RCC 7860 (cell line): Measurements from ENCODE around the gene NPSR1.
"Not testable (repeated sequence)": the region's sequence is repeated elsewhere in the genome, so short reads cannot be mapped to it uniquely, and the experiment has no call there.

Source experiments
- DNase-seq: peaks from one replicate; pipeline ENCODE4 v3.0.0-alpha.2; 2015; ENCODE audit warnings: low spot score
- FAIRE-seq: peaks from 2 replicates; lab custom pipeline; 2012; peaks lifted over from hg19 to GRCh38; lab: Jason Lieb, UNC

NPSR1 gene

GRCh38 chr7:34756025-34756437 lies 98.0 kb downstream of the NPSR1 start:
- DNase-seq (no peak), FAIRE-seq (no peak)

GRCh38 chr7:34756691-34757090 lies 98.7 kb downstream of the NPSR1 start:
- no peak for DNase-seq
- FAIRE-seq: no peak

GRCh38 chr7:34757570-34758110 lies 99.6 kb downstream of the NPSR1 start:
- DNase-seq (no peak), FAIRE-seq (no peak)

- FAIRE-seq (no peak), DNase-seq (no peak)
These were observed 100.1 kb downstream of the NPSR1 start for GRCh38 chr7:34758111-34758601.

DNA sequence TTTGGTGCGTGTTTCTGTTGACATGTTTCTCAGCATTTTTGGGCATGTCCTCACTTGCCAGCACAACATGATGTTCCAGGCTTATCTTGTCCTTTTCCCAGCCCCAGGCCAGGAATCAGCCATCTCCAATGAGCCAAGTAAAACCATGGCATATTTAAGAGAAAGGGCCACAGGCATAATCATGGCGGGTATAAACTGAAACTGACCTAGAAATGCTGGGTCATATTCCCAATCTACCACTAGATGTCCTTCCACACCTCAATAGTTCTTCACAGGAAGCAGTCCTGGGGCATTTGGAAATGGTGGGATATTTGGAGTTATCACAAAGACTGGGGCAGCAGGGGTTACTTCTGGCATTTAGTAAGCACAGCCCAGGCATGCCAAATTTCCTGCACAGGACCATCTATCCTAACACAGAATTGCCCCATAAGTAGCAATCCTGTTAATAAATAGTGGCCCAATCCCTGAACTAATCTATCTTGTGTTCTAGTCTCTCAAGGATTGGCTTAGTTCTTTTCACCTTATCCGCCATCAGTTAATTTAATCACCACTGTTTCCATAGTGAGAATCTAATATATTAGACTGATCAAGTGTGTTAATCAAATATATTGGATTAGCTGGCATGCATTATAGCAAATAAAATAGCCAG lies 101.6 kb downstream of the NPSR1 start:
- FAIRE-seq (peak; percentile 38), DNase-seq (peak; percentile 54)

GRCh38 chr7:34760271-34760670 lies 102.3 kb downstream of the NPSR1 start:
- FAIRE-seq (no peak), DNase-seq (no peak)

DNA sequence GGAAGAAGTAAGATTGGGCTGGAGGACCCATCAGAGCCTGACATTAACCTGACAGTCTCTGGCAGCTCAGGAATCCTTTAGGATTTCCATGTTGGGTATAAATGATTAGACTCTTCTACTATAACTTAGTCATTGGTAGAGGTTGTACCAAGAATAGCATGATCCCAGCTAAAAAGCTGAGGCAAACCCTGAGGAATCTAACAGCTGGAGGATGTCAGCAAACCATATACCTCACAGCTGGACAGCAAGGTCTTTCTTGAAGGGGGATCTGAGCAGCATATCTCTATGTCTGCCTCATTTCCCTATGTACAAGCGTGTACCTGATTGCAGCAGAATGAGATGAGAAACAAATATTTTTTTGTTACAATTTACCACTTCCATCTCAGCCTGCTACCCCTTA lies 103.2 kb downstream of the NPSR1 start:
- DNase-seq: no peak
- no peak for FAIRE-seq

DNA sequence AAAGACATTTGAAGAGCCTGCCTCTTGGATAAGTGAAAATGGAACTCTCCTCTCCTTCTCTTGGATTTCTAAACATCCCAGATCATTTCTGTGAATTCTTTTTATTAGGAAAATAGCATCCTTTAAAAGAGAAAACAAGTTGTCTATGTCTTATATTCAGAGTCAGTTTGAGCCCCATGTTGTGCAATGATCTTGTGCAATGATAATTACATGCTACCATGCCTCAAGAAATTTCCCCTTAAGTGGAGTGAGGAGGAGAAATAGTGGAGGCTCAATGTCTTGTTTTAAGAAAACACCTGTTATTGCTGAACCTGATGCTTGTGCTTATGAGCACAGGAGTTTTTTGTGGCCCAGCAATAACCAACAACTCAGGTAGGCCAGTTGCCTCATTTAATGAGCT lies 103.6 kb downstream of the NPSR1 start:
- DNase-seq (no peak), FAIRE-seq (no peak)

GRCh38 chr7:34762764-34763163 lies 104.7 kb downstream of the NPSR1 start:
- FAIRE-seq (no peak), DNase-seq (no peak)

DNA sequence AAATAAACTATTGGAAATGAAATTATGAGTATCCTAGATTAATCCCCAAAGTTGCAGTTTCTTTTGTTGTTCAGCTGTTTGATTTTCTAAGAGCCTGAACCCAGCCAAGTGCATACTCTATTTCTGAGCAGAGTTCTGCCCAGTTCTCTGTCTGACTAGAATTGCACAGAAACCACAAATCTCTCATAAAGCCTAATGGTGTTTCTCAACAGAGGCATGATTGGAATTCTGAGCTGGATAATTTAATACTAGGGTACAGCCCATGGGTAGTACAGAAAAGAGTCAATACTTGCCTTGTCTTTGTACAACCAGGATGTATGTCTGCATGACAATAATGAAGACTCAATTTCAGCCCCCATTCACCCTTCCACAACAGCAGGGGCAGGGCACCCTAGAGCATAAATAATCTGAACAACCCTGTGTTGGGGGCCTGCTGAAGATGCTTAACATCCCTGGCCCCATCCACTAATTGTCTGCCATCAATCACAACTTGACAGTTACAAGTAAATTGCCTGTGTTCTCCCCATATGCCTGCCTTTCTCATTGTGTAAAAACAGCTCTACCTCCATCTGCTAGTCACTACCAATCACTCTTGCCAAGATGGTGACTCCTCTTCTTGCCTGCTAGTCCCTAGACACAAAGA lies 114.4 kb downstream of the NPSR1 start:
- DNase-seq (no peak), FAIRE-seq (no peak)

DNA sequence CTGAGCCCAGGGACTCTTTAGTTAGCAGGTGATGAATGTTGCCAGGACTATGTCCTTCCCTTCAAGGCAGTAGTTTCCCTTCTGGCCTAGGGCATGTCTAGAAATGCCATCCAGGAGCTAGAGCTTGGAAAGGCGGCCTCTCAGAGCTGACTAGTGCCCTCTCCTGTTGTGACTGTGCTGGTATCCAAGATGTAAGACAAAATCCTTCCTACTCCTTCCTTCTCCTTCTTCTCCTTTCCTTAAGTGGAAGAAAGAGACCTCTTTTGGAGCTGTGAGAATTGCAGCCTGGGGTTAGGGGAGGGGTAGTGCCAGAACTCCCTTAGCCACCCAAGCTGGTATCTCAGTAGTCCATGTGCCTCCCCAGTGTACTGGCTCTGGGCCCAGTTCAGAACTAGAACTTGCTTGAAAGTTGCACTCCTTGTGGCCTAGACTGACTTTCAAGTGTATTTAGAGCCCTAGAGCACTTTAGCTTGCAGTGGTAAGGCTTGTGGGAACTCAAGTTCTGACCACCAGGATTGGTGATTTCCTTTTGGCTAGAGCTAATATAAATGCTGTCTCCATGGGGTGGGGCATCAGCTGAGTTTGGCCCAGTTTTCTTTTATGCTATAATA lies 118.8 kb downstream of the NPSR1 start:
- FAIRE-seq: no peak
- DNase-seq: no peak

GRCh38 chr7:34780546-34780945 lies 122.5 kb downstream of the NPSR1 start:
- FAIRE-seq (no peak), DNase-seq (no peak)

- DNase-seq (no peak), FAIRE-seq (no peak)
These were observed 129.6 kb downstream of the NPSR1 start for GRCh38 chr7:34787586-34787985.

DNA sequence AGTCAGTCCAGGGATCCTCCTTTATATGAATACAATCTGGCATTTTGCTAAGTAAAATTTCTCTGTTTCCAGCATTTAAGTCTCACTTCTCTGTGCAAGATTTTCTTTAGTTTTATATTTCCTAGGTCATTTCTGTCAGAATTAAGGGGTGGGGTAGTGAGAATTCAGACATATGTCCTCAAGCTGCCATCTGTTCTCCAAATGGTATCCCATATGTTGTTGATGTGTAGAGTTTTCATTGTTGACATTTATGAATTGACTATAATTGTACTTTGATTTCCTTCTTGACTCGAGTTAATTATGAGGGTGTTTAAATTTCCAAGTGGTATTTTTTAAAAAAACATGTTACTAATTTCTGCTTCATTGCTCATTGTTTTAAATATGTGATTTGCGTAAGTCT lies 148.8 kb downstream of the NPSR1 start:
- DNase-seq (no peak), FAIRE-seq (no peak)

GRCh38 chr7:34807548-34808340 lies 149.7 kb downstream of the NPSR1 start:
- DNase-seq (no peak), FAIRE-seq (no peak)

- not testable (repeated sequence) for FAIRE-seq, DNase-seq
These were observed 156.3 kb downstream of the NPSR1 start for GRCh38 chr7:34814203-34814842.

GRCh38 chr7:34821932-34822558 lies 164.0 kb downstream of the NPSR1 start:
- DNase-seq (no peak), FAIRE-seq (no peak)

- FAIRE-seq (peak; percentile 82), DNase-seq (peak; percentile 37)
These were observed 165.7 kb downstream of the NPSR1 start for GRCh38 chr7:34823650-34824258.

DNA sequence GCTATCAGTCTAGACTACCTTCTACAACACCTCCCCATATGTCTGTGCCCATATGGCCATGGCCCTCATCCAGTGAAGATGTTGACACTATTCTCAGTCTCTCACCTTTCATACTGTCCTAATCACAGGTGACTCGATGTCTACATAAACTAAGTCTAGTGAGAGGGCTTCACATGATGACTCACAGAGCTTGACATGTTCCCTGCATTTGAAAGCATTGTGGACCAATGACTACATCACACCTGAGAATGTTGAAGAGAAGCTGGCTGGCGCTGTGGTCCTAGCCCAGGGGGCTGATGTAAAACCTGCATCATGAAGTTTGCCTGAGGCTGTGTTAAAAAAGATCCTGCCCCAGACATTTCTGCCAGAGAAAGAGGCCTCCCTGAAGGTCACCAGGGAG lies 167.2 kb downstream of the NPSR1 start:
- no peak for FAIRE-seq

GRCh38 chr7:34830390-34830789 lies 172.4 kb downstream of the NPSR1 start:
- DNase-seq (no peak), FAIRE-seq (no peak)

More for the DNA sequence above, 167.2 kb downstream of the NPSR1 start:
- no peak for DNase-seq
